ENCODE results near the gene TMEM200A.
A peak's percentile ranks its signal among the peaks of the same experiment; 100 is the strongest.

TMEM200A gene

DNA sequence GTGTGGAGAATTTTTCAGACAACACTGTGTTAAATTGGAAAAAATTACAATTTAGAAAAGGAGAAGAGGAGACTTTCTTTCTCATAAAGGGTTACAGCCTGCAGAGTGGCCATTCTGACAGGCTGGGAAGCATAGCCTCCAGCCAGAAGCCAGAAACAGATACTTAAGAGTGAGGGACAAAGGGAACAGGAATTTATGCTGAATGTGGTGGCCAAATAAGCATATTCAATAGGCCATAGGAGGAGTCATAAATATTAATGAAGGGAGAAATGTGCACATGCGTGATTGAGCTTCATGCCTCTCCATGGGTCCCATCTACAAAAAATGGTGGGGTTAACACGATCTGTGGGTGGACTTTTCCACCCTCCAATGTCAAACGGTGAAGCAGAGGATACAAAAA lies 13.4 kb downstream of the TMEM200A start:
- DNase-seq, result no peak

DNA sequence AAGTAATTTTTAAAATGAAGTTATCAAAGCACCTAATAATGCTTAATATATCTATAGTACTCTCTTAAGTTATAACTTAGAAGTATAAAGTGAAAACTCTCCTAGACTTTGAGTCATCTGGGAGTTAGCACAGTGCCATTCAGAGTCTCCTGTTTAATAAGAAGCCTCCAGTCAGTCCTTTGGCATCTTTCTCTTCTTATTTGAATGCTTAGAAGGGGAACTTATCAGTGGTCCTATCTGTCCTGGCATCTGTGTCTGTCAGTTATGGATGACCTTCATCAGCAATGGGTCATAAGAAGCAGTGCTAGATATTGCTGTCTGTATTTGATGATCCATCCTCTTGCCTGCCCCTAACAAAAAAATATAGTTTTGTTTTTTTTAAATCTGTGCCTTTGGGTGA lies 15.2 kb downstream of the TMEM200A start:
- DNase-seq, result no peak

DNA sequence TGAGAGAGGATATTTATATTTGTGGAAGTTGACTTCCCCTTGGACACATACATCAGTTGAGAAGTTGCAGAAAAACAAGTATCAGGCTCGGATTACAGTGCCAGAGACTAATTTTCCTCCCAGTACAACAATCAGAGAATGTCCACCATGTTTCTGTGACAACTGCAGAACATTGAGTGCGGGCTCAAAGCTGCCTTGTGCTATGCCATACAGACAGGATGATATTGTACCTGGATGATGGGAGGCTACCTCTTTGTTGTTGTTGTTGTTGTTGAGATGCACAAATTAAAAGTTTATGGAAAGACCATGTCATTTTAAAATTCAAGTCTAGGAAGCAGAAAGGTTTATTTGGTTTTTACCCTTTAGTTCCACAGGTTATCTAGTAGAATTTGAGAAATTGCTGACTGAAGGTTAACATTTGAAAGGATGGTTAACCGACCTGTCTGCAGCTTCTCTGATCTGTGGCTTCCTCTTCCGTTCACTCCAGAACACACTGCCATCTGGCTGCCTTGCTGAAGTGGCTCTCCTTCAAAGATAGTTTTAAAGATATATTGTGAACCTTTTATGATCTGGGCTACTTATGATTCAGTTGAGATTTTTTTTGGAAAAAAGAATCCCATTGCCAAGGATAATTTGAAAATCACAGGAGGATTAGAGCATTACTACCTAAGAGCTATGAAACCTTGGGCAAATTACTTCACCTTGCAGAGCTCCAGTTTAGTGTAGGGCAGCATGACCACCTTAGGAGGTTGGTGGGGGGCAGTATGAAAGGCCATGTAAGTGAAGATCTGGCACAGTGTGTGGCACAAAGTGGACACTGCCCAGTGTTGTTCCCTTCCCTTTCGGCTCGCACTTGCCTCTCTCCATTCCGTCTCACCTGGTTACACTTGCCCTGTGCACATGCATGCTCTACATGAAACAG lies 15.9 kb downstream of the TMEM200A start:
- DNase-seq, result no peak

DNA sequence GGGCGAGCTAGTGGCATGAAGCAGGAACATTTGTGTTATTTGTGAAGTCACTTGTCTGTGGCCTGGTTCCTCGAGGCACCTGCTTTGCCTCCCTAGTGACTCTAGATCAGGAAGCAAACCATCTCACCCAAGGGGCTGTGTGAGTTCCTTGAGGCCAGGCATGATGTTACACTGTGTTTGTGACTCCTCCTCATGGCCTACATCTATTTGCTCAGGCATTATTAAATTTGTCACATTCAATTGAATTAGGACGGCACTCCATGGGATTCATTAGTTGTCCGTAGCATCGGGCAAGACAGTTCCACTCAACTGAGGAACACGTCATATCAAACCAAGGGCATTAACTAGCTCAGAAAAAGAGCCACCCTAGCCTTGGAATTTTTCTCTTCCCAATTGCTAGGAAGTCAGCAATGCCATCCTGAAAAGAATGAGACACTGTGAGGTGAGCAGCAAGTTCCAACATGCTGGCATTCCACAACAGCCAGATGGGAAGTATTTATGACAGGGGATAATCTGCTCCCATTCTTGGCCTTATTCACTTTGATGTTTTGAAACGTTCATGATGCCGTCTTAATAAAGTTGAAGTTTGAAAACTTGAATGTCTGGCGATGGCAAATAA lies 17.2 kb downstream of the TMEM200A start:
- no peak for DNase-seq

DNA sequence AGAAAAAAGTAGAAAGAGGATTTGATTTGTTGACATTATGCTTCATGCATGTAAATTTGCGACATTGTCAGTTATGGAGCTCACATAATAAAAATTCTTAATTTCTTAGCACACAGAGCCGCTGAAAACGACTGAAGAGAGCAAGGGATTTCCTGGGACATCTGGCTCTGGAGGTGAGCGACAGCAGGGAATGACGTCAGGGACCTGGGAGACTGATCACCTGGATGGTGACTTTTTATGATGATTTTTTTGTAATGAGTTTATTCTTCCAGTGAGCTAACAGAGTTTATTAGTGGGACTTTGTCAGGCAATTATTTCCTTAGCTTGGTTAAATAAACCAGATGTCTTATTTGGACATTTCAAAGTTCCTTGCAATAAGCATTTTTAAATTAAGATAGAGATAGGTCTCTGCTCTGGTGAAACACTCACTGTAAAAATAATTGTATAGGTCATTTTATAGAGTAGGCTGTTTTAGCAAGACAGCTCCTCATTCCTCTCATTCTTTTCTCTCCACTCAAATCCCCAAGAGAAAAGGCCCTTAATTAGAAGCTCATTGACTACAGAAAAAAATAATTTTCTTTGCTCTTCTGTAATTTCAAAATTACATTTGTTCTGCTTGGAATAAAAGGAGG lies 19.4 kb downstream of the TMEM200A start:
- DNase-seq, result no peak

DNA sequence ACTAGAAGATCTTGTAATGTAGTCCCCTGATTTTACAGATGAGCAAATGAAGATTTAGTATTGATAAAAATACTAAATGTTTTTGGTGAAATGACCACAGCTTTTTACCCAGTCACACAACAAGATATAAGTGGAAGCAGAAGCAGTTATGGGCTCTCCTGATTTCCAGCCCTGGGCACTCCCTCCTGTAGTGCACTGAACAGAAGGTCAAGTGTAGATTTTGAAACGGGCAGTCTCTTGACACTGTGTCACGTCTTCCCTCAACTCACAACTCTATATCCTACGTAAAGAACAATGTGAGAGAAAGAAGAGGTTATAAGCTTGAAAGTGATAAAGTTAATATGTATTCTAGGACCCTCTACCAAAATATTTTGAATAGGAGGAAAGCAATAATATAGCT lies 23.3 kb downstream of the TMEM200A start:
- no peak for DNase-seq

DNA sequence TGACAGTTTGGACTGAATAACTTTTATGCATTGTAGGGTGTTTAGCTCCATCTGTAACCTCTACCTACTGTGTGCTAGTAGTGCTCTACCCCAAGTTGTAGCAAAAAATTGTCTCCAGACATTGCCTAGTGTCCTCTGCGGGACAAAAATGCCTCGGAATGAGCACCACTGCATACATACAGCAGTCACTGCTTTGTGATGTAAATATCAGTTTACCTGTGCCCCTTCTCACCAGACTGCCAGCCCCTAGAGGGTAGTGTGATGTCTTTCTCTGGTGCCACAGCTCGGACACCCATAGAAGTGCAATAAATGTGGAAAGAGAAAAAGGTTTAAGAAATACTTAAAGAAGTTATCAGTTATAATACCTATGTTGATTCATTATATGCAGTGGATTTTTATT lies 25.1 kb downstream of the TMEM200A start:
- no peak for DNase-seq

DNA sequence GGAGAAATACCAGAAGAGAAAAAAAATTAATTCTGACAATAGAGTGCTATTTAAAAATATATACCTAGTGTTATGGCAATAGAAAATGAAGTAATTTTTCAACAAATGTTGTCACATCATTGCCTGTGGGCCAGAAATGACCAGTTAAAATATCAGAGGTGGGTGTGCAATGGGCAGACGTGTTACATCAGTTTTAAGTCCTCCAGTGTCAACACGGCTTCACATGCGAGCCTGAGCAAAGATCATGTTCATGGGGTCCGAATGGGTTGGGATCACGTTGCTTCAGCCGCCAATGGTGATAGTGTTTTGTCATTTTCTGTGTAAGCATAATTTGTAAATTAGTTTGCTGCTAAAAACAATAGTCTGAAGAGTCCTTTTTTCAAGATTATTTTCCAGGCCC lies 27.5 kb downstream of the TMEM200A start:
- DNase-seq, result no peak

DNA sequence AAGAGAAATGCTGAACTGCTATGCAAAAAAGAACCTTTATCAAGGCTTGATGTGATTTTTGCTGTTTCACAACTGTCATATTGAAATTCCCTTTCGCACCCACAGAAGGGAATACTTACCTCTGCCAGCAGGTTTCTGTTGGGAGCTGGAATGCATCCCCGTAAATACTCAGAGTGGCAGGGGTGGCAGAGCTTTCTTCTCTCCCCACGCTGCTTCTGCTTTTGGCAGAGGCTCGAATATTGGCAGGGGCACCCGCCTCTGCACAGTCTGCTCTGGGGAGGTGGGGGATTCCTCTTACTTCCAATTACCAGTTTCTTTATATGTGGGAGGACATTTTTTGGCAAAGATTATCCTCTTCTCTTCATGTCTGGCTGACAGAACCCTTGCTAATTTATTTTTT lies 28.4 kb downstream of the TMEM200A start:
- no peak for DNase-seq

DNA sequence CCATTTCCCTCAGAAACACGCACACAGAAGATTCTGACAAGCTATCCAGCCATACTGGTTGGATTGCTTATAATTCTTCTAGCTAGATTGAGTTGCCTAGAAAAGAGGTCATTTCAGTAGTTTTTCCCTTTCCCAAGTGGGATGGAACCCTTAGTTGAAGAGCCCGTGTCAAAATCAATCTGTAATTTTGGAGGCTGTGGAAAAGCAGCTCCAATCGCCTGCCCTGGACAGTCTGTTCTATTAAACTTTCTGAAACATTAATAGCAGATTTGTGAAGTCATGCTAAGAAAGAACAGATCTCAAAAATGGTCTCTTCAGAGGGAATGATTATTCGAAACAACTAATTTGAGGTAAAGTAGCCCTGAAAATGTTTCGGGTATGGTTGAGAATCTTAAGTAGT lies 29.3 kb downstream of the TMEM200A start:
- no peak for DNase-seq

DNA sequence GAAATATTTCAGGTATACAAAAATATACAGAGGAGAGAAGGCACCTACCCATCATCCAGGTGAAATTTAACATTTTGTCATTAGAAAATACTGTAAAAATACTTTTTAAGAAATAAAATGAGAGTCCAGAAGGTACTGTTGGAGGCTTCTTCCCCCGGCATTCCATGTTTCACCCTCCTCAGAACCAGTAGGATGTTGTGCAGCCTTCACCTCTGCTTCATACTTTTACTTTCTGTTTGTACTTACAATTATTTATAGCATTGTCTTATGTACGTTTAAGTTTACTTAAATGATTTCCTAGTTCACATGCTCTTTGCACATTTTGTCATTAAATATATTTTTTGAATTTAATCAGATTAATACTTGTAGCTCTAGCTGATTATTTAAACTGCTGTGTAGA lies 30.9 kb downstream of the TMEM200A start:
- DNase-seq, result no peak

DNA sequence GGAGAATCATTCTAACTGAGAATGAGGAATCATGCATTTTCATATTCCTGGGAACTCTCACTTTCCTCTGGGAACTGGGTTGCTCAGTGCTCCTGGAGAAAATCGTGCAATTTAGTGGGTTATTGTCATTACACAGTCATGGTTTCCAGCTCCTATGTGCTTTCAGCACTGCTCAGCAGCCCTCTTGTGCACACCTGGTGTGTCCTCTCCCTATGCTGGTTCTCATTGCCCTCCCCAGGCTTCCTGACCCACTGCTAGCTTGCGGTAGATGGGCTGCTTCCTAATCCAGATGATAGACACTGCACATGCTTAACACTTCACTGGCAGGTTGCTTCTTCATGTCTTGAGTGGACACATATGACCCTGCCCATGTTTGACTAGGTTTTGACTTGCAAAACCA lies 39.7 kb downstream of the TMEM200A start:
- DNase-seq, result no peak

DNA sequence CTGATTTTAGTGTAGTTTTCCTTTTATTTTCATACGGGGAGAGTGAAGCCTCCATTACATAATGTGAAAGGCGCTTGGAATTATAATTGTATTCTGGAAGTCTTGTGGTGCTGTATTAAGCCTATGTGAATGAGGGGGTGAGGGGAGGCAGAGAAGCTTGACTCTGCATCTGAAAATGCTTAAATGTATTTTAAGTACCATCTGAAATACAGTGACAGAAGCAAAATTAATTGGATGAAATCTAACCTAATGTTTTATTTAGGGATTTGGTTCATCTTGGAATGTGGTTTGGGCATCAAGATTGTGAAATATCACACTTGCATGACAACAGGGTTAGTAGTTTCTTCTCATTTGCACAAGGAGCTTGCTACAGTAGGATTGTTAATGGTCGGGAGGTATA lies 41.2 kb downstream of the TMEM200A start:
- no peak for DNase-seq

DNA sequence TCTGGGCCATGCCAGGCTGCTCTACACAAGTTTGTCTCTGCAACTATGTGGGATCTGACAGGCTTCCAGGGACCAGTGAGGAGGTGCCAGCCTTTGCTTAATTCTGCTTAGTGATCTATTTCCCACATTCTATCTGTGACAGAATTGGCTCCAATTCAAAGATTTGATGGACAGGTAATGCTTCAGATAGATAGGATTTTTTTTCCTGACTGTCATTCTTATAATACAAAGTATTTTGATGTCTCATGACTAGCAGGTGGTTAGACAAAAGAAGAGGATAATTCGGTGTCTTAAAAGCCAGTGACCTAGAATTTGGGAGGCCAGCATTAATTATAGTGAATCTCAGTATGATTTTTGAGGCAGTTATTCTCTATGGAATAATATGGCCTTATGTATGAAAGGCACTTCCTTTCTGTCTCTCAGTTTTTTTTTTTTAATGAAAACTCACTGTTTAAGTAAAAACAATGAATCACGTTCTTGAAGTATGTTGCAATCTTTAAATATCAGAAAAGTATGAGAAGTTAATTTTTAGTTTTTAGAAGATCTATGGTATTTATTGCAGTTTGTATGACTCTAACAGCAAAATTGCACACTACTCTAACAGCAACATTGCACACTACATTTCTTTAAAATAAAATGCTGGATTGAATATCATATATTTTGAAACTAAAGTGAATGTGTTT lies 43.7 kb downstream of the TMEM200A start:
- DNase-seq, result peak; percentile 36

DNA sequence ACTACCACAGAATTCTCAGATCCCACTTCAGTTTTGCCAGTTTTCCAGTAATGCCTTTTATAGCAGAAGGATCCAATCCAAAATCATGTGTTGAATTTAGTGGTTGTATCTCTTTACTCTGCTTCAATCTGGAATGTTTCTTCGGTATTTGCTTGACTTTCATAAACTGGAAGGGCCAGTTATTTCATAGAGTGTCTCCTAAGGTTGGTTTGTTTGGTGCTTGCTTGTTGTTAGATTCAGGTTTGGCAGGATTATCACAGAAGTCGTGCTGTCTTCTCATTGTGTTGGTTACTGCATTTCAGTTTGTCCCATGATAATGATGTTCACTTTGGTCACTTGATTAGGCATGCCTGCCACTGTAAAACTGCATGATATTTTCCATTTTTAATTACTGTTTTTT lies 45.7 kb downstream of the TMEM200A start:
- no peak for DNase-seq

DNA sequence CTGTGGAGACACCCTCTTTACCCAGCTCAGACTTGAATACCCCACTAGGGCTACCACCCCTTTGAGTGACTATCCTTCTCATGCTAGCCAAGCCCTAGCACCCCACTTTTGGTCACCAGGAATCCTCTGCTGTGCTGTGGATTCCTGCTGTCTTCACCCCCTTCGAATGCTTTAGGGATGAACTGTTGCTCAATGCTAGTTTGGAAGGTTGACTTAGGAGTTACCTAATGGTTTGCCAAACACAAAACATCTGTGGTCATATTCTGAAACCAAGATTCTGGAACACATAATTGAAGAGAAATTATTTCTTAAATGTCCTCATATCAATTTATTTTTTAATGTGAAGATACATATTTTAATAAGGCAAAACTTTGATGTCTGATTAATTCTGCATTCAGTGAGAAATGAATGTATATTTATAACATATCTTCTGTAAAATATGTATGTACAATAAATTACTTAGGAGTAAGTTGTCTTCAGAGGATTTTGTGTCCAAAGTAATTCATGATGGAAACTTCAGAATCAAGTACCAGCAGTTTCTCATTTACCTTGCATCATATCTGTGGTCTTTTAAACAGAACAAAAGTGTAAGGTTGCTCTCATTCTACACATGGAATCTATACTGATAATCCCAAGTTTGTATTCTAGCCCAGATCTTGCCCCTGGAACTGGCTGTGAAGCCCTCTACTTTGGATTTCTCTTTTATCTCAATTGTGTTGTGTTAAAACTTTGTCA lies 46.9 kb downstream of the TMEM200A start:
- no peak for DNase-seq

DNA sequence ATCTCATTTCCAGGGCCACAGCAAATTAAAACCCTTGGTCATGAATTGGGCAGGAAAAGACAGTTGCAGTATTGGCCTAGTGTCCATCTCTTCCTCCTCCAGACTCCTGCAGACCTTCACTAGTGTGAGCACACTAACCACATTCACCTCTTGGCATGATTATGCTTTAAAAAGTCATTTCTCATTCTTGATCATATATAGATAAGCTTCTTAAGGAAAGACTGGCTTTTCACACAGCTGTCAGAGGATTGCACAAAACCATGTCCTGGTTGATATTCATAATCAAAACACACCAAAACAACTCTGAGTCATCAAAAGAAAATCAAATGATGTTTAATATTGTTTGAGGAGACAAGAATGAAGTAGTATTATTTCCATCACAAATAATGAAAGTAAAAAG lies 52.1 kb downstream of the TMEM200A start:
- DNase-seq, result no peak

DNA sequence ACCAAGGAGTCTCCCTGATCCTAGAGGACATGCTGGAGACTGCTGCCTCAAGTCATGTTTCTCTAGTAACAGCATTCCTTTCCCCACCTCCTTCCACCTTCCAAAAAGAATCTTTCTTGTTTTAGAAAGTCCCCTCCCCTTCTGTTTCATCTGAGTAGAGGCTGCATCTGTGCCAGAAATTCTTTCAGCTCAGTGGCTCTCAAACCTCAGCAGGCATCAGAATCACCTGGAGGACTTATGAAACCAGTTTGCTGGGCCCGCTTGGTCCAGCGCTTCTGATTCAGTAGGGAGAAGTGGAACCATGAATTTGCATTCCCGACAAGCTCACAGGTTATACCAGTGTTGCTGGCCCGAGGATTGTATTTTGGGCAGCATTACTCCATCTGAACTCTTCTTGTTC lies 55.1 kb downstream of the TMEM200A start:
- DNase-seq, result no peak

DNA sequence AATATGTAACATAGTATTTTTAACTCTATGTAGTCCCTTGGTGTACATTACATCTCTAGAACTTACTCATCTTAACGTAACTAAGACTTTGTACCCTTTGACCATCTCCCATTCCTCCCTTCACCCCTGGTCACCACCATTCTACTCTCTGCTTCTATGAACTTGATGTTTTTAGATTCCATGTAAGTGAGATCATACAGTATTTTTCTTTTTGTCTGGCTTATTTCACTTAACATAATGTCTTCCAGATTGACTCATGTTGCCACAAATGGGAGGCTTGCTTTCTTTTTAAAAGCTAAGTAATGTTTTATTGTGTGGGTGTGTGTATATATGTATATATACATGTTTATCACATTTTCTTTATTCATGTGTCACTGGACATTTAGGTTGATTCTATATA lies 55.8 kb downstream of the TMEM200A start:
- no peak for DNase-seq

DNA sequence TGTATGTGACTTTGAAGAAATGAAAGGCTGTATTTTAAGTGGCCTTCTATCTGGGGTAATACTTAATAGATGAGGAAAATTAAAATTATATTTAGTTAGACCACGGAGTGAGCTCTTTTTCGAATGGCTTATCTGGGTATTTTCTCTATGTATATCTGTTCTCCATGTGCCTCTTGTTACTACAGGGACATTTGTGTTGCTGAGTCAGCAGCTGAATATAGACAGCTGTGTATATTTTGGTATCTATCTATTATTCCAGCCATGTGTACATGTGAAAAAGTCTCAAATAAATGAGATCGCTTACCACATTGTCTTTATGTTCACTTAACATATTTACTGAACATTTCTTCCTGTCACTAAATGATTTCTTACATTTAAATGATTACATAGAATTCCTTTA lies 57.2 kb downstream of the TMEM200A start:
- DNase-seq, result no peak

DNA sequence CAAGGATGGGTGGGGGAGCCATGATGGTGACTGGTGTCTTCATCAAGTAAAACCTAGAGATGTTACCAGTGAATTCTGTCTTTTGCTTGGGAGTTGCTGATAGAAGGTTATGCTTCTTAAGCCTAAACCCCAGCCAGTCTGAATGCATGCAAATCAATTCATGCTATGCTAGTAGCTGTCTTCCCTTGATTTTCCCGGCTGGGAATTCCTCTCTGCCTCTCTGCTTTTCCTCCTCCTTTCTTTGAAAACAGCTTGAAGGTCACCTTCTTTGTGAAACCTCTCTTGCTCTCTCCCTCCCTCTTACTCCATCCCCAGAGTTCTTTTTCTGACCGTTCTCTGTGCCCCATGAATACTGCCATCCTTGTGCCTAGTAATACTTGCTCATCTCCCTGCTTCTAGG lies 58.9 kb downstream of the TMEM200A start:
- DNase-seq, result no peak

DNA sequence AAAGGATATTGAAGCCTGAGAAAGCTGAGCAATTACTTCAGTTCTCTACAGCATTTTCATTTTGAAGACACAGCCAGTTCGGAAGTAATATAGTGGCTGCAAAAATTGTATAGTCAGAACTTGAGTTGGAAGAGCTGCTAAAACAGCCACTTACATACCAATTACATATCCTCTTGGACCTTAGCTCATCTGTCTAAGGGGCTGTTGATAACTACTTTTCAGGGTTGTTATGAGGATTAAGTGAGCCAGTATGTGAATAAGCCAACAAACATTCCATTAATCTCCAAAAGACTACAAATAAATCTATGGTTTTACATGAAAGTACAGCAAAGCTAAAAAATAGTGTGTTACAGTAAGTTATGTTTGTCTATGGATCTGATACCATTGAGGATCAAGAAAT lies 59.7 kb downstream of the TMEM200A start:
- DNase-seq, result no peak
